Neuronal stem cell (in vitro differentiated cells): ENCODE measurements around the gene PTPN5.

ENCODE experiments used
- DNase-seq: peaks from one replicate; pipeline ENCODE4 v3.0.0-alpha.2; 2013; ENCODE audit warnings: low spot score
- H2AFZ ChIP-seq: one replicate; pipeline ENCODE4 v1.6.1; 2013; ENCODE audit warnings: mild to moderate bottlenecking, low read length, inconsistent platforms
- H2AK5ac ChIP-seq: 2 replicates; pipeline ENCODE4 v1.6.1; 2013; ENCODE audit warnings: low read depth, mild to moderate bottlenecking, inconsistent platforms, low read length, moderate library complexity, mixed read lengths
- H2BK120ac ChIP-seq: 2 replicates; pipeline ENCODE4 v1.6.1; 2013; ENCODE audit warnings: low read depth, mild to moderate bottlenecking, inconsistent platforms, low read length, moderate library complexity, mixed read lengths
- H2BK12ac ChIP-seq: one replicate; pipeline ENCODE4 v1.6.1; 2013; ENCODE audit warnings: low read length, inconsistent platforms
- H2BK15ac ChIP-seq: 2 replicates; pipeline ENCODE4 v1.6.1; 2013; ENCODE audit warnings: mild to moderate bottlenecking, low read length, inconsistent platforms, mixed read lengths
- H2BK5ac ChIP-seq: one replicate; pipeline ENCODE4 v1.6.1; 2013; ENCODE audit warnings: inconsistent platforms, mild to moderate bottlenecking, low read length, moderate library complexity
- H3K14ac ChIP-seq: one replicate; pipeline ENCODE4 v1.6.1; 2013; ENCODE audit warnings: low read length, inconsistent platforms
- H3K18ac ChIP-seq: 2 replicates; pipeline ENCODE4 v1.6.1; 2013; ENCODE audit warnings: low read length, inconsistent platforms
- H3K23ac ChIP-seq: 2 replicates; pipeline ENCODE4 v1.6.1; 2013; ENCODE audit warnings: low read depth, mild to moderate bottlenecking, mixed read lengths, low read length, inconsistent platforms; ENCODE audit not compliant: poor library complexity
- H3K27ac ChIP-seq: replicated peaks from 3 replicates; pipeline ENCODE4 v1.5.1; 2013; ENCODE audit warnings: low read length, inconsistent platforms
- H3K27me3 ChIP-seq, 3 experiments: 2 replicates each; pipeline ENCODE4 v1.6.1; 2013; ENCODE audit warnings: low read length in 3 of 3, mild to moderate bottlenecking in 2 of 3, inconsistent platforms in 1 of 3, low read depth in 1 of 3, mixed read lengths in 1 of 3, moderate library complexity in 1 of 3; ENCODE audit not compliant: control insufficient read depth in 3 of 3, insufficient read depth in 3 of 3
- H3K36me3 ChIP-seq, 2 donors: replicated peaks in 1 of 2; 2 replicates each; pipeline ENCODE4 v1.6.1; 2013; ENCODE audit warnings: low read length in 2 of 2; ENCODE audit not compliant: control insufficient read depth in 2 of 2, insufficient read depth in 2 of 2
- H3K4ac ChIP-seq: 2 replicates; pipeline ENCODE4 v1.6.1; 2013; ENCODE audit warnings: inconsistent platforms, mild to moderate bottlenecking, low read length, moderate library complexity
- H3K4me1 ChIP-seq, 2 donors: 1 replicate in 1 of 2; 2 replicates in 1 of 2; pipeline ENCODE4 v1.6.1; 2013; ENCODE audit warnings: low read length in 2 of 2, low read depth in 1 of 2; ENCODE audit not compliant: control insufficient read depth in 2 of 2, insufficient read depth in 1 of 2
- H3K4me2 ChIP-seq: one replicate; pipeline ENCODE4 v1.6.1; 2013; ENCODE audit warnings: mild to moderate bottlenecking, low read length, inconsistent platforms; ENCODE audit not compliant: insufficient read depth, poor library complexity, severe bottlenecking
- H3K4me3 ChIP-seq, 2 donors: 2 replicates each; pipeline ENCODE4 v1.5.1; 2013; ENCODE audit warnings: low read length in 2 of 2, mild to moderate bottlenecking in 2 of 2, inconsistent platforms in 1 of 2, moderate library complexity in 1 of 2
- H3K79me1 ChIP-seq: one replicate; pipeline ENCODE4 v1.6.1; 2013; ENCODE audit warnings: low read depth, mild to moderate bottlenecking, inconsistent platforms, low read length, moderate library complexity
- H3K9ac ChIP-seq: one replicate; pipeline ENCODE4 v1.6.1; 2013; ENCODE audit warnings: mild to moderate bottlenecking, low read depth, low read length, inconsistent platforms; ENCODE audit not compliant: poor library complexity
- H3K9me3 ChIP-seq, 2 donors: replicated peaks in 1 of 2; 2 replicates each; pipeline versions ENCODE3 to v1.6.1; 2013; ENCODE audit warnings: low read length in 2 of 2, mild to moderate bottlenecking in 2 of 2, inconsistent platforms in 1 of 2, low read depth in 1 of 2, mixed read lengths in 1 of 2, moderate library complexity in 1 of 2; ENCODE audit not compliant: control insufficient read depth in 2 of 2, insufficient read depth in 1 of 2
- H4K8ac ChIP-seq: one replicate; pipeline ENCODE4 v1.6.1; 2013; ENCODE audit warnings: low read depth, mild to moderate bottlenecking, inconsistent platforms, low read length, moderate library complexity
- H4K91ac ChIP-seq: one replicate; pipeline ENCODE4 v1.6.1; 2013; ENCODE audit warnings: low read length, low read depth, mild to moderate bottlenecking, inconsistent platforms; ENCODE audit not compliant: poor library complexity
- WGBS, 2 donors: extraction: QIAGEN DNeasy Blood & Tissue Kit; methylation state at CpG; one replicate each; pipeline ENCODE4 v1.1.7; 2013; ENCODE audit warnings: missing lambda C conversion rate in 2 of 2, mixed read lengths in 1 of 2; ENCODE audit not compliant: insufficient read length in 2 of 2, insufficient replicate concordance in 1 of 2; ENCODE audit errors: extremely low coverage in 2 of 2; 5-methylcytosine and 5-hydroxymethylcytosine counted together

PTPN5 gene

DNA sequence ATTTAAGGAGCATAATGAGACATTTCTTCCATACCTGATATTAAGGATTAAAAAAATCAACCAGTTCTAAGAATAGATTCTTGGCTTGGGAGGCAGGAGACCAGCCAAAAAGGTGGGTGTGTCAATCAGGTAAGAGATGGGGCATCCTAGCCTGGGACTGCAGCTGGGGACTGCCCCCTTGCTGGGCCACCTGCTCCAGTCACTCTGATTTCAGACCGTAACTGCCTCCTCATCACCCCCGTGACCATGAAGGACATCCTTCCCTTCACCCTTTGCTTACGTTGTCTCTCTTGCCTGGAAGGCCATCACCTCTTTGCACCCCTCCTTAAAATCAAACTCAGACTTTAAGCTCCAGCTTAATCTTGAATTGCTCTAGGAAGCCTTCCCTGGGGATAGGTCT, 17.9 kb downstream of the PTPN5 start:
- Histone ChIP-seq H3K79me1 (no peaks in the 10 kb centered on the region), H3K18ac (no peak overlapping the region), H2BK120ac (no peak overlapping the region), H3K4me1 (no peaks in the 10 kb centered on the region), H3K27ac (no peak overlapping the region), H4K8ac (no peak overlapping the region), H4K91ac (no peak overlapping the region), H2BK12ac (no peak overlapping the region), H3K9ac (no peak overlapping the region), H2AK5ac (no peak overlapping the region), H2BK5ac (no peak overlapping the region), H3K4me2 (no peak overlapping the region), H3K27me3 (peaks cover 0 to 21% (median 0%) of the 10 kb centered on the region in 3 experiments), H3K4me3 (no peak overlapping the region), H3K36me3 (peaks cover 0 to 2% of the 10 kb centered on the region in 2 donors), H2BK15ac (no peak overlapping the region), H3K4ac (no peak overlapping the region), H3K14ac (no peak overlapping the region), H3K23ac (no peak overlapping the region), H3K9me3 (no peaks in the 10 kb centered on the region), H2AFZ (no peak overlapping the region)
- no CpG with 5 or more reads among the region's 3 CpGs for WGBS, 2 donors
- DNase-seq, result no peak

- Histone ChIP-seq H2BK120ac (no peak overlapping the region), H4K91ac (no peak overlapping the region), H3K9ac (no peak overlapping the region), H3K4me1 (no peaks in the 10 kb centered on the region), H3K36me3 (peaks cover 0 to 2% of the 10 kb centered on the region in 2 donors), H2BK12ac (no peak overlapping the region), H3K23ac (no peak overlapping the region), H2AK5ac (no peak overlapping the region), H3K9me3 (no peaks in the 10 kb centered on the region), H3K4me3 (no peak overlapping the region), H2BK15ac (no peak overlapping the region), H3K27me3 (peaks cover 0 to 21% (median 0%) of the 10 kb centered on the region in 3 experiments), H3K4ac (no peak overlapping the region), H3K27ac (no peak overlapping the region), H3K79me1 (no peaks in the 10 kb centered on the region), H3K14ac (no peak overlapping the region), H2AFZ (no peak overlapping the region), H2BK5ac (no peak overlapping the region), H4K8ac (no peak overlapping the region), H3K4me2 (no peak overlapping the region), H3K18ac (no peak overlapping the region)
- no peak for DNase-seq
- no CpG with 5 or more reads among the region's 8 CpGs for WGBS, 2 donors
These were observed 18.5 kb downstream of the PTPN5 start for GRCh38 chr11:18773104-18773503.

GRCh38 chr11:18772211-18772610, 19.4 kb downstream of the PTPN5 start:
- Histone ChIP-seq H3K18ac (no peak overlapping the region), H3K4me1 (no peaks in the 10 kb centered on the region), H3K27ac (no peak overlapping the region), H2AFZ (no peak overlapping the region), H4K91ac (no peak overlapping the region), H2BK12ac (no peak overlapping the region), H2BK5ac (no peak overlapping the region), H3K9me3 (no peaks in the 10 kb centered on the region), H3K9ac (no peak overlapping the region), H3K4me2 (no peak overlapping the region), H3K14ac (no peak overlapping the region), H3K4ac (no peak overlapping the region), H3K27me3 (peaks cover 0 to 21% (median 0%) of the 10 kb centered on the region in 3 experiments), H2BK120ac (no peak overlapping the region), H3K4me3 (no peak overlapping the region), H2BK15ac (no peak overlapping the region), H3K79me1 (no peaks in the 10 kb centered on the region), H3K23ac (no peak overlapping the region), H4K8ac (no peak overlapping the region), H3K36me3 (peaks cover 0 to 2% of the 10 kb centered on the region in 2 donors), H2AK5ac (no peak overlapping the region)
- DNase-seq, result no peak
- WGBS, 2 donors, result no CpG with 5 or more reads among the region's 5 CpGs

GRCh38 chr11:18771266-18772035, 20.1 kb downstream of the PTPN5 start:
- no CpG with 5 or more reads among the region's 13 CpGs for WGBS, 2 donors
- no peak overlapping the region for H3K4me3 ChIP-seq
- no peaks in the 10 kb centered on the region for H3K9me3 ChIP-seq
- no peak overlapping the region for H2BK15ac ChIP-seq
- H3K27ac ChIP-seq, result no peak overlapping the region
- no peak overlapping the region for H4K8ac ChIP-seq
- H3K9ac ChIP-seq, result no peak overlapping the region
- no peak for DNase-seq
- no peak overlapping the region for H2AK5ac ChIP-seq
- no peak overlapping the region for H4K91ac ChIP-seq
- no peak overlapping the region for H3K18ac ChIP-seq
- H3K27me3 ChIP-seq, result peaks cover 0 to 21% (median 0%) of the 10 kb centered on the region in 3 experiments
- H2AFZ ChIP-seq, result no peak overlapping the region
- no peak overlapping the region for H2BK5ac ChIP-seq
- no peaks in the 10 kb centered on the region for H3K4me1 ChIP-seq
- no peak overlapping the region for H3K4me2 ChIP-seq
- H3K4ac ChIP-seq, result no peak overlapping the region
- H3K79me1 ChIP-seq, result no peaks in the 10 kb centered on the region
- peaks cover 0 to 2% of the 10 kb centered on the region in 2 donors for H3K36me3 ChIP-seq
- H2BK120ac ChIP-seq, result no peak overlapping the region
- no peak overlapping the region for H3K23ac ChIP-seq
- no peak overlapping the region for H3K14ac ChIP-seq
- H2BK12ac ChIP-seq, result no peak overlapping the region
